BJ (cell line): ENCODE measurements around the gene DCUN1D3. TPM values are rescaled to one million over a fixed set of nuclear protein-coding genes. Genes with fewer than 3 reads are reported as not detected.

Experiments used
- CTCF ChIA-PET: fragments of 350-600 bp; formaldehyde crosslinking; extraction: SDS; loops from one replicate; lab custom pipeline; 2021; ENCODE audit warnings: antibody characterized with exemption, inconsistent platforms; lab: Yijun Ruan, JAX
- POLR2A ChIA-PET: fragments of 300-600 bp; sonication (Branson Sonifier 250); formaldehyde crosslinking; extraction: SDS; loops from one replicate; lab custom pipeline; 2021; ENCODE audit warnings: antibody characterized with exemption; lab: Charles Lee
- DNase-seq: peaks from one replicate; pipeline ENCODE4 v3.0.0-alpha.2; 2011; ENCODE audit warnings: low read depth
- H3K27me3 ChIP-seq: 2 replicates; pipeline ENCODE4 v1.6.0; 2011; ENCODE audit warnings: low read length; ENCODE audit not compliant: control insufficient read depth, insufficient read depth
- H3K36me3 ChIP-seq: 2 replicates; pipeline ENCODE4 v1.5.1; 2011; ENCODE audit warnings: low read length; ENCODE audit not compliant: control insufficient read depth, insufficient read depth
- H3K4me3 ChIP-seq: 2 replicates; pipeline ENCODE4 v1.5.1; 2011; ENCODE audit warnings: low read depth, mild to moderate bottlenecking, control low read depth, low read length
- CTCF ChIP-seq: IDR thresholded peaks from 2 replicates; pipeline ENCODE4 v1.5.1; 2011; ENCODE audit warnings: low read depth, mild to moderate bottlenecking, control low read depth, inconsistent platforms, low read length, moderate library complexity; ENCODE audit not compliant: insufficient read depth
- polyA plus RNA-seq: library from polyadenylated mRNA; depleted of rRNA; stranded (reverse); fragments of >200 nt; gene quantifications from 2 replicates; pipeline ENCODE4 v1.2.3, GENCODE V29; 2011

Gene DCUN1D3
- polyA plus RNA-seq, 1 experiment: 10.9 TPM

GRCh38 chr16:20880867-20881502 lies 19.2 kb downstream of the DCUN1D3 start:
- DNase-seq: no peak
- Histone ChIP-seq H3K4me3 (no peak overlapping the region), H3K36me3 (peaks cover 2% of the 10 kb centered on the region), H3K27me3 (no peaks in the 10 kb centered on the region)
- POLR2A ChIA-PET: interaction anchor here (0.6 kb wide), 1 partner anchor 13 kb away, joined by 3 read pairs; no protein-coding TSS in a partner anchor
- CTCF ChIA-PET: no interaction called here
- no peak for TF ChIP-seq CTCF

GRCh38 chr16:20879175-20880040 lies 20.8 kb downstream of the DCUN1D3 start:
- no peak for TF ChIP-seq CTCF
- no peak overlapping the region for H3K4me3 ChIP-seq
- no peaks in the 10 kb centered on the region for H3K27me3 ChIP-seq
- CTCF ChIA-PET: no interaction called here
- no peak for DNase-seq
- POLR2A ChIA-PET: interaction anchor here (0.6 kb wide), 1 partner anchor 20 kb away, joined by 6 read pairs; no protein-coding TSS in a partner anchor
- H3K36me3 ChIP-seq: no peaks in the 10 kb centered on the region; the same call in 1 of the 2 replicates

GRCh38 chr16:20878682-20879147 lies 21.4 kb downstream of the DCUN1D3 start:
- H3K4me3 ChIP-seq: no peak overlapping the region
- ChIA-PET POLR2A (interaction anchor here (0.6 kb wide), 1 partner anchor 20 kb away, joined by 6 read pairs; no protein-coding TSS in a partner anchor), CTCF (no interaction called here)
- no peak for TF ChIP-seq CTCF
- no peaks in the 10 kb centered on the region for H3K27me3 ChIP-seq
- DNase-seq: no peak
- no peaks in the 10 kb centered on the region for H3K36me3 ChIP-seq

GRCh38 chr16:20875355-20875650 lies 24.9 kb downstream of the DCUN1D3 start:
- Histone ChIP-seq H3K27me3 (no peaks in the 10 kb centered on the region), H3K36me3 (no peaks in the 10 kb centered on the region), H3K4me3 (no peak overlapping the region)
- POLR2A ChIA-PET: no interaction called here
- no peak for DNase-seq
- CTCF ChIA-PET: interaction anchor here (0.6 to 1.6 kb wide), 3 partner anchors 19 to 68 kb away, joined by 3 read pairs; no protein-coding TSS in a partner anchor
- TF ChIP-seq CTCF: no peak

- no peaks in the 10 kb centered on the region for H3K27me3 ChIP-seq
Measured at GRCh38 chr16:20874088-20874581, 26.0 kb downstream of the DCUN1D3 start.

More at GRCh38 chr16:20874088-20874581, 26.0 kb downstream of the DCUN1D3 start:
- DNase-seq: no peak
- H3K36me3 ChIP-seq: no peaks in the 10 kb centered on the region
- ChIA-PET CTCF (interaction anchor here (0.6 to 1.9 kb wide), 7 partner anchors 9 to 93 kb away, joined by 3 to 7 read pairs (median 4); no protein-coding TSS in a partner anchor), POLR2A (no interaction called here)
- H3K4me3 ChIP-seq: no peak overlapping the region
- TF ChIP-seq CTCF: no peak
